ENCODE results near the gene AOC3. TPM values are rescaled to one million over a fixed set of nuclear protein-coding genes. Genes with fewer than 3 reads are reported as not detected.

AOC3 gene
- total RNA-seq, 1 donor from 2014 or later = 0.26 TPM

DNA sequence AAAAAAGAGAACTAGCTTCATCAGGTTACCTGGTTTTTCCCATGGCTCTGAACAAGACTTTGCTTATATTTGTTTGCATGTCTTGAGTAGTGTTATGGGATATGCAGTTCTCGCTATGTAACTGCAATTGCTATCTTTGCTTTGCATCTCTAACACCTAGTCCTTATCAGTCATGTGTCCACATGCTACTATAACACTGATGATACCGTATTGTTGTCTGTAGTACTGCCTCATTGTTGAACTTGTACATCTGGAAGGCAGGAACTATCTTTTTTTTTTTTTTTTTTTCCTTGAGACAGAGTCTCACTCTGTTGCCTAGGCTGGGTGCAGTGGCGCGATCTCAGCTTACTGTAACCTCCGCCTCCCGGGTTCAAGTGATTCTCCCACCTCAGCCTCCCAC lies 15.3 kb upstream of the AOC3 start:
- no peaks in the 10 kb centered on the region for H3K27me3 ChIP-seq (ENCODE audit: control insufficient read depth, insufficient read depth, low read length)
- FAIRE-seq (no peak), DNase-seq (ENCODE audit: low read depth) (no peak)
- TF ChIP-seq, protein P1, sequence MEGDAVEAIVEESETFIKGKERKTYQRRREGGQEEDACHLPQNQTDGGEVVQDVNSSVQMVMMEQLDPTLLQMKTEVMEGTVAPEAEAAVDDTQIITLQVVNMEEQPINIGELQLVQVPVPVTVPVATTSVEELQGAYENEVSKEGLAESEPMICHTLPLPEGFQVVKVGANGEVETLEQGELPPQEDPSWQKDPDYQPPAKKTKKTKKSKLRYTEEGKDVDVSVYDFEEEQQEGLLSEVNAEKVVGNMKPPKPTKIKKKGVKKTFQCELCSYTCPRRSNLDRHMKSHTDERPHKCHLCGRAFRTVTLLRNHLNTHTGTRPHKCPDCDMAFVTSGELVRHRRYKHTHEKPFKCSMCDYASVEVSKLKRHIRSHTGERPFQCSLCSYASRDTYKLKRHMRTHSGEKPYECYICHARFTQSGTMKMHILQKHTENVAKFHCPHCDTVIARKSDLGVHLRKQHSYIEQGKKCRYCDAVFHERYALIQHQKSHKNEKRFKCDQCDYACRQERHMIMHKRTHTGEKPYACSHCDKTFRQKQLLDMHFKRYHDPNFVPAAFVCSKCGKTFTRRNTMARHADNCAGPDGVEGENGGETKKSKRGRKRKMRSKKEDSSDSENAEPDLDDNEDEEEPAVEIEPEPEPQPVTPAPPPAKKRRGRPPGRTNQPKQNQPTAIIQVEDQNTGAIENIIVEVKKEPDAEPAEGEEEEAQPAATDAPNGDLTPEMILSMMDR (IDR thresholded peaks at IDR 0.05; ENCODE audit: insufficient read depth, low read length, severe bottlenecking) = no peak
- H3K4me3 ChIP-seq (ENCODE audit: low read depth, low read length) = no peak overlapping the region
- peaks cover 27% of the 10 kb centered on the region for H3K36me3 ChIP-seq (ENCODE audit: control insufficient read depth, insufficient read depth, low read length)

DNA sequence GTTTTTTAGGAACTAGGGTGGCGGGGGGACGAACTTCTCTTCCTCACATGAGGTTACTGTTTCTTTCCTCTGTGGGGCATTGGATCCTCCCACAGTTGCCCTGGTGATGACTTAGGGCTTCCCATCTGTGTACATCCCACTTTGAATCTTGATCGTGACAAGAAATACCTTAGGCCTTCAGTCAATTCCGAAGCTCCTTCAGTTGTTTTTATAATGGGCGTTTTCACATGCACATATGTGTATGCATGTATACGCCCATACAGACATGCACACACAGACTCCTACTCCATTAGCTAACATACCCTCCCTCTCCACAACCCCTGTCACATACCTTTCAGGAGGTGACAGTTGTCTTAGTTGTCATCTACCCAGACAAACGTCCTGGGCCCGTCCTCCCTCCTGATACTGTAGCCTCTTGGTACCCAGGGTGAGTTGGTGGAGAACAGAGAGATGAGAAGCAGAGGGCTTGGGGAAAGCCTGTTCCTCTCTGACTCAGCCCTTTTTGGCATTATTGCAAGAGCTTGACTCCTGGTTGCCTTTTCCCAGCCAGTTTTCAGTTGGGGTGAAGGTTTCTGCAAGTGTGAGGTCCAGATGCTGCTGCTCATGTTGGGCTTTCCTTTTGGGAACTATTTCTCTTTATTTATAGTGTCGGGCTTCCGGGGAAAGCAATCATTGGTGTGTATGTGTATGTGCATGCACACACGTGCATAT lies 8.9 kb upstream of the AOC3 start:
- TF ChIP-seq, protein P1 (IDR thresholded peaks at IDR 0.05; ENCODE audit: insufficient read depth, low read length, severe bottlenecking) = no peak
- H3K36me3 ChIP-seq (ENCODE audit: control insufficient read depth, insufficient read depth, low read length) = peaks cover 35% of the 10 kb centered on the region
- FAIRE-seq = peak; percentile 40
- H3K4me3 ChIP-seq (ENCODE audit: low read depth, low read length) = no peak overlapping the region
- no peak for DNase-seq (ENCODE audit: low read depth)
- H3K27me3 ChIP-seq (ENCODE audit: control insufficient read depth, insufficient read depth, low read length) = no peaks in the 10 kb centered on the region

DNA sequence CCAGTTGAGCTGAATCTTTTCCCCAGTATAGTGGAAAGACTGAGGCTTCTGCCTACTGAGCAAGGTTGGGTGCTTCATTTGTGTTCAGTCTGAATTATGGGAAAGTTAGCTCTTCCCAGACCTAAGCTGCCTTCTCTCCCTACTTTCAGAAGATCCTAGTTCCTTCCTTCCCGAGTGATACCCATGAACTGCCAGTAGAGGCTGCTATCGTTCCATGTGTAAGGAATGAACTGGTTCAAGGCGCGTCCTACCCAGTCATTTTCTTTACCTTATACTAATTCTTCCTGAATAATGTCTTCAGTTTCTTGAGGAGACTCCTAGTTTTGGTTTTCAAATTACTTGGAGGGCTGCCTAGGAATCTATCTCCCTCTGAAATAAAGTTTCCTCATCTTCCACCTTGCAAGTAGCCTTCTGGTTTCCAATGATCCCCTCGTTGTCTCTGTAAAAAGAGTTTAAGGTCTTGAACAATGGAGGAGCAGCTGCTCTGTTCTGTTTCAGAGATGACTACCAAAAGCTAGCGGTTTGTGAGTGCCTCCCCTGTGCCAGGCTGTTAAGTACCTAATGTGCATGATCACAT lies 7.6 kb upstream of the AOC3 start:
- TF ChIP-seq, protein P1 (IDR thresholded peaks at IDR 0.05; ENCODE audit: insufficient read depth, low read length, severe bottlenecking) = peak; percentile 88
- no peak overlapping the region for H3K4me3 ChIP-seq (ENCODE audit: low read depth, low read length)
- H3K27me3 ChIP-seq (ENCODE audit: control insufficient read depth, insufficient read depth, low read length) = no peaks in the 10 kb centered on the region
- DNase-seq (ENCODE audit: low read depth) (peak; percentile 56), FAIRE-seq (no peak)
- peaks cover 26% of the 10 kb centered on the region for H3K36me3 ChIP-seq (ENCODE audit: control insufficient read depth, insufficient read depth, low read length)

DNA sequence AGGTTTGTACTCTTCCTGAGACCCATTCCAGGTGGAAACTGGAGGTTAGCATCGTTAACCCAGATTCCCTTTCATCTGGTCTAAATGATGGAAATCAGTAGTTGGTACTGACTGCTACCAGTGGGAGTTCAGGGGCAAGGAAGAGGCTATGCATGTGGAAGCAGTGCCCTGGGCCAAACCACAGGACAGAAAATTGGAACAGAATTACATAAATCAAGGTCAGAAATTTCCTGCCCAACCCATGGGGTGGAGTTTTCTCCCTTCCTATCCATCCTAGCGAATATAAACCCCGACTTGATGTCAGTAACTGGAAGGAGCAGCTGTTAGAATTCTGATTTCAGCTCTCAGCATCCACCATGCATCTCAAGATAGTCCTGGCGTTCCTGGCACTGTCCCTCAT lies 6.7 kb upstream of the AOC3 start, which contains the start of gene AOC2:
AOC2 (plus strand) TSS at position 310 of the 400 bp plus-strand sequence; CDS start at position 357, 47 bp downstream.
- peaks cover 18% of the 10 kb centered on the region for H3K36me3 ChIP-seq (ENCODE audit: control insufficient read depth, insufficient read depth, low read length)
- no peak within 1 kb of the TSS for H3K4me3 ChIP-seq (ENCODE audit: low read depth, low read length)
- FAIRE-seq (no peak), DNase-seq (ENCODE audit: low read depth) (no peak)
- TF ChIP-seq, protein P1 (IDR thresholded peaks at IDR 0.05; ENCODE audit: insufficient read depth, low read length, severe bottlenecking) = no peak
- no peaks in the 10 kb centered on the region for H3K27me3 ChIP-seq (ENCODE audit: control insufficient read depth, insufficient read depth, low read length)

DNA sequence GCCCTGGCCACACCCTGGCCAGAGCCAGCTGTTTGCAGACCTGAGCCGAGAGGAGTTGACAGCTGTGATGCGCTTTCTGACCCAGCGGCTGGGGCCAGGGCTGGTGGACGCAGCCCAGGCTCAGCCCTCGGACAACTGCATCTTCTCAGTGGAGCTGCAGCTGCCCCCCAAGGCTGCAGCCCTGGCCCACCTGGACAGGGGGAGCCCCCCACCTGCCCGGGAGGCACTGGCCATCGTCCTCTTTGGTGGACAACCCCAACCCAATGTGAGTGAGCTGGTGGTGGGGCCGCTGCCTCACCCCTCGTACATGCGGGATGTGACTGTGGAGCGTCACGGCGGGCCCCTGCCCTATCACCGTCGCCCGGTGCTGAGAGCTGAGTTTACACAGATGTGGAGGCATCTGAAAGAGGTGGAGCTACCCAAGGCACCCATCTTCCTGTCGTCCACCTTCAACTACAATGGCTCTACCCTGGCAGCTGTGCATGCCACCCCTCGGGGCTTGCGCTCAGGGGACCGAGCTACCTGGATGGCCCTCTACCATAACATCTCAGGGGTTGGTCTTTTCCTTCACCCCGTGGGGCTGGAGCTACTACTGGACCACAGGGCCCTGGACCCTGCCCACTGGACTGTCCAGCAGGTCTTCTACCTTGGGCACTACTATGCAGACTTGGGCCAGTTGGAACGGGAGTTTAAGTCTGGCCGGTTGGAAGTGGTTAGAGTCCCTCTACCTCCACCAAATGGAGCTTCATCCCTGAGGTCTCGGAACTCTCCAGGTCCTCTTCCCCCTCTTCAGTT lies 6.0 kb upstream of the AOC3 start:
- DNase-seq (ENCODE audit: low read depth) (no peak), FAIRE-seq (no peak)
- Histone ChIP-seq H3K36me3 (ENCODE audit: control insufficient read depth, insufficient read depth, low read length) (peaks cover 16% of the 10 kb centered on the region), H3K4me3 (ENCODE audit: low read depth, low read length) (no peak overlapping the region), H3K27me3 (ENCODE audit: control insufficient read depth, insufficient read depth, low read length) (no peaks in the 10 kb centered on the region)
- TF ChIP-seq, protein P1 (IDR thresholded peaks at IDR 0.05; ENCODE audit: insufficient read depth, low read length, severe bottlenecking) = no peak
